GM12878 (cell line): Measurements from ENCODE around the gene CCDC57. TPM values are rescaled to one million over a fixed set of nuclear protein-coding genes. Genes with fewer than 3 reads are reported as not detected.

Experiments
- ATAC-seq: fragments of 200-7000 bp; cut with Tn5 transposase; 3 replicates; pipeline ENCODE4 v1.9.1; 2020; ENCODE audit warnings: mild to moderate bottlenecking, moderate library complexity
- BruUV-seq: library from RNA; stranded (reverse); fragments of 400-500 nt; replicated peaks from 2 replicates; lab custom pipeline; 2021; lab: Mats Ljungman, UMichigan
- CTCF ChIA-PET: fragments of 300-600 bp; sonication (Branson Sonifier 250); formaldehyde crosslinking; extraction: SDS; loops from one replicate; lab custom pipeline; 2021; ENCODE audit warnings: inconsistent platforms; lab: Yijun Ruan, JAX
- POLR2A ChIA-PET: fragments of 350-600 bp; formaldehyde crosslinking; extraction: SDS; loops from one replicate; lab custom pipeline; 2021; ENCODE audit warnings: inconsistent platforms; lab: Charles Lee
- RAD21 ChIA-PET: fragments of 300-600 bp; sonication (Branson Sonifier 250); formaldehyde crosslinking; loops from one replicate; lab custom pipeline; 2023; ENCODE audit warnings: antibody characterized with exemption; ENCODE audit not compliant: unreplicated experiment; lab: Charles Lee
- SMC1A ChIA-PET: fragments of 300-600 bp; sonication (Branson Sonifier 250); formaldehyde crosslinking; loops from one replicate; lab custom pipeline; 2023; ENCODE audit not compliant: unreplicated experiment, uncharacterized antibody; lab: Charles Lee
- DNase-seq: peaks from one replicate; pipeline ENCODE4 v3.0.0-alpha.2; 2011; ENCODE audit warnings: low read depth, low spot score
- FAIRE-seq: peaks from 3 replicates; lab custom pipeline; 2011; peaks lifted over from hg19 to GRCh38; lab: Jason Lieb, UNC
- H2AFZ ChIP-seq: 2 replicates; pipeline ENCODE4 v1.6.0; 2011; ENCODE audit warnings: low read depth, low read length, control low read depth; ENCODE audit not compliant: control insufficient read depth
- H3K27ac ChIP-seq: 2 replicates; pipeline ENCODE4 v1.5.1; 2011; ENCODE audit warnings: control low read depth; ENCODE audit not compliant: control insufficient read depth, insufficient read depth
- H3K27me3 ChIP-seq, 2 experiments: replicated peaks in 1 of 2; 2 replicates each; pipeline versions ENCODE4 v1.6.0 to v1.6.1; 2011; ENCODE audit warnings: low read length in 1 of 2; ENCODE audit not compliant: control insufficient read depth in 2 of 2, insufficient read depth in 2 of 2
- H3K36me3 ChIP-seq, 2 experiments: 2 replicates each; pipeline ENCODE4 v1.5.1; 2011; ENCODE audit warnings: low read length in 1 of 2; ENCODE audit not compliant: control insufficient read depth in 2 of 2, insufficient read depth in 2 of 2
- H3K4me1 ChIP-seq: 2 replicates; pipeline ENCODE4 v1.6.1; 2011; ENCODE audit warnings: mild to moderate bottlenecking, low read length, moderate library complexity, mixed read lengths; ENCODE audit not compliant: control insufficient read depth, insufficient read depth
- H3K4me2 ChIP-seq: 2 replicates; pipeline ENCODE4 v1.6.0; 2011; ENCODE audit warnings: control low read depth; ENCODE audit not compliant: control insufficient read depth, insufficient read depth
- H3K4me3 ChIP-seq: fragments of 200-600 bp; sonication (generic); 2 replicates; pipeline ENCODE4 v1.5.1; 2016
- H3K79me2 ChIP-seq: 2 replicates; pipeline ENCODE4 v1.6.0; 2011; ENCODE audit warnings: low read length; ENCODE audit not compliant: control insufficient read depth, insufficient read depth
- H3K9ac ChIP-seq: 2 replicates; pipeline ENCODE4 v1.8.0; 2011; ENCODE audit warnings: low read length, control low read depth, mixed read lengths; ENCODE audit not compliant: control insufficient read depth, insufficient read depth
- H3K9me3 ChIP-seq: replicated peaks from 3 replicates; pipeline ENCODE4 v1.5.1; 2011; ENCODE audit warnings: mild to moderate bottlenecking, low read length; ENCODE audit not compliant: control insufficient read depth, insufficient read depth
- H4K20me1 ChIP-seq: 2 replicates; pipeline ENCODE4 v1.6.0; 2011; ENCODE audit not compliant: control insufficient read depth, insufficient read depth
- ATF3 ChIP-seq: IDR thresholded peaks from 2 replicates; pipeline ENCODE4 v1.6.1; 2011; ENCODE audit warnings: low read depth, mild to moderate bottlenecking, low read length, moderate library complexity, borderline replicate concordance; ENCODE audit errors: extremely low read depth
- BRCA1 ChIP-seq: IDR thresholded peaks from 2 replicates; pipeline ENCODE4 v1.6.1; 2011; ENCODE audit warnings: low read depth, low read length, improper control_type of control experiment
- CHD2 ChIP-seq: IDR thresholded peaks from 2 replicates; pipeline ENCODE4 v1.6.1; 2011; ENCODE audit warnings: low read depth, low read length, improper control_type of control experiment, borderline replicate concordance
- EGR1 ChIP-seq, 2 experiments: IDR thresholded peaks; 1 replicate in 1 of 2; 2 replicates in 1 of 2; pipeline ENCODE4 v1.6.1; 2011 to 2012; ENCODE audit warnings: low read depth in 2 of 2, low read length in 2 of 2, borderline replicate concordance in 1 of 2, mild to moderate bottlenecking in 1 of 2, moderate library complexity in 1 of 2
- MYC ChIP-seq: IDR thresholded peaks from 2 replicates; pipeline ENCODE4 v1.6.1; 2011; ENCODE audit warnings: mild to moderate bottlenecking, low read length, moderate library complexity, inconsistent platforms; ENCODE audit not compliant: insufficient read depth, insufficient replicate concordance, insufficient read length, severe bottlenecking
- NKRF ChIP-seq: fragments of 450-650 bp; conservative IDR thresholded peaks from 2 replicates; pipeline ENCODE4 v1.6.1; 2017; ENCODE audit warnings: mild to moderate bottlenecking, moderate library complexity
- NRF1 ChIP-seq: conservative IDR thresholded peaks from 2 replicates; pipeline ENCODE4 v1.6.1; 2011; ENCODE audit warnings: mild to moderate bottlenecking, low read depth, low read length, improper control_type of control experiment
- POLR2A ChIP-seq: IDR thresholded peaks from 2 replicates; pipeline ENCODE4 v1.6.1; 2011; ENCODE audit warnings: low read depth, mild to moderate bottlenecking, low read length
- RAD51 ChIP-seq: fragments of 450-650 bp; IDR thresholded peaks from 2 replicates; pipeline ENCODE4 v1.6.1; 2016; ENCODE audit warnings: moderate library complexity, mild to moderate bottlenecking, inconsistent platforms
- YBX1 ChIP-seq: fragments of 450-650 bp; IDR thresholded peaks from 2 replicates; pipeline ENCODE4 v1.6.1; 2016; ENCODE audit warnings: antibody characterized with exemption
- ZBTB33 ChIP-seq: fragments of 450-650 bp; IDR thresholded peaks from 2 replicates; pipeline ENCODE4 v1.6.1; 2017; ENCODE audit warnings: mild to moderate bottlenecking
- ZNF384 ChIP-seq: IDR thresholded peaks from 2 replicates; pipeline ENCODE4 v1.6.1; 2012; ENCODE audit warnings: low read depth, mild to moderate bottlenecking, low read length, improper control_type of control experiment, borderline replicate concordance
- WGBS: methylation state at CpG from one replicate; pipeline ENCODE4 v1.1.6; 2016; ENCODE audit warnings: low lambda C conversion rate; ENCODE audit not compliant: insufficient replicate concordance, insufficient coverage; ENCODE audit errors: missing lambda C conversion rate; 5-methylcytosine and 5-hydroxymethylcytosine counted together
- in situ Hi-C: fragments of 300-500 bp; cut with MboI; formaldehyde crosslinking; loops from 9 replicates; pipeline ENCODE4 v1.14.3; 2018; ENCODE audit warnings: mixed read lengths
- intact Hi-C: fragments of 100-400 bp; cut with micrococcal nuclease; formaldehyde crosslinking; loops from one replicate; pipeline ENCODE4 v1.14.2; 2022; ENCODE audit not compliant: unreplicated experiment
- polyA plus RNA-seq, 11 experiments: library from polyadenylated mRNA; depleted of rRNA in 4 of 11; unstranded in 6 of 11; stranded (reverse) in 5 of 11; fragments of >200 nt; fragmentation: Nextera tagmentation in 4 of 11; fragmentation: Illumina TruSeq in 1 of 11; extraction: Ambion mirVana in 4 of 11; extraction: Trizol in 1 of 11; gene quantifications; 1 replicate in 1 of 11; 2 replicates in 10 of 11; pipeline versions ENCODE4 v1.2.1 to v1.2.3, GENCODE V29; 2011 to 2016; ENCODE audit warnings: inconsistent platforms in 2 of 11, missing spikeins in 2 of 11, low read depth in 1 of 11
- total RNA-seq, 4 experiments: library from RNA; depleted of rRNA in 3 of 4; stranded (reverse); fragments of >200 nt in 3 of 4; fragmentation: Illumina TruSeq in 1 of 4; extraction: Trizol in 1 of 4; gene quantifications; 2 replicates each; pipeline versions ENCODE4 v1.2.1 to v1.2.3, GENCODE V29; 2013 to 2021
- TF ChIP-seq, protein P1 (sequence below): fragments of 150-350 bp; IDR thresholded peaks from 2 replicates; pipeline ENCODE4 v1.6.1; 2014; ENCODE audit warnings: mild to moderate bottlenecking, low read depth, low read length
- TF ChIP-seq, protein P2 (sequence below): IDR thresholded peaks from 2 replicates; pipeline ENCODE4 v1.6.1; 2012; ENCODE audit warnings: mild to moderate bottlenecking, low read depth, low read length

The CCDC57 gene
- total and polyA plus RNA-seq, 10 of the 15 experiments (the other 5 are each of a cell fraction or from before 2014, with no cell fraction given) = 5.4 to 123 (median 45.8) TPM

DNA sequence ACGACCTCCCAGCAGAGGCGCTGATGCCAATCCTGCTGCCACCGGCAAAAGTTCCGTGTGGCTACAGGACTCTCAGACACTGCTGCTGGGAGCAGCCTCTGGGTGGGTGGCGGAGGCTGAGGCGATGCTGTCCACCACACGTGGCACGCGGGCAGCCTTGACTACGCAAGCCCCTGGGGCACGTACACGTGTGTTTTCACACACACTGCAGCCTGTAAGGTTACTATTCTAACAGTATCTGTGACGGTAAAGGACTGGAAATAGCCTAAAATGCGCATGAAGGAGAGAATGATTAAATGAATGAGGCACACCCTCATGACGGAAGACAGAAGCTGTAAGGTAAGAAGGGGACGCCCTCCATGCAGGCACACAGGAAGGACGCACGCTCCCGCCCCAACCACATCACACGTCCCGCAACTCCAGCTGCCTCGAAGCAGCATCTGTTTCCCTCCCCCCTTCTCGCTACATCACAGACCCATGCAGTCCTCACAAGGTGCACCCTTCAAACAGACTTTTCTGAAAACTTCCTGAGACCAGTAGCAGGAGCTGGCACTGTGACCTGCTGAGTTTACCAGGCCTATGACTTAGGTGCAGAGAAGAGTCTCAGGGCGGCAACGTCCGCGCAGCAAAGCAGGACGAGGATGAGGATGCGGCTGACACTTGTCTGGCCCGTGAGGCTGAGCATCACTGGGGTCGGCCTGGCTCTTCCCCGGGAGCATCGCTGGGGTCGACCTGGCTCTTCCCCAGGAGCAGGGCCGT, 85.9 kb downstream of the CCDC57 start:
- BruUV-seq = no TSS peak
- in situ Hi-C loops = no loop called here
- ChIA-PET POLR2A (no interaction called here), CTCF (no interaction called here), RAD21 (no interaction called here), SMC1A (no interaction called here)
- H2AFZ ChIP-seq = no peak overlapping the region
- no peak for DNase-seq
- WGBS = 67% methylated on average over 35 of the region's 35 CpGs
- no peaks in the 10 kb centered on the region for H4K20me1 ChIP-seq
- H3K27ac ChIP-seq = no peak overlapping the region
- no peaks in the 10 kb centered on the region for H3K9me3 ChIP-seq
- no peaks in the 10 kb centered on the region for H3K36me3 ChIP-seq
- FAIRE-seq = no peak
- no peaks in the 10 kb centered on the region for H3K27me3 ChIP-seq
- no peaks in the 10 kb centered on the region for H3K4me1 ChIP-seq
- no peak overlapping the region for H3K4me3 ChIP-seq
- intact Hi-C loops = no loop called here
- H3K79me2 ChIP-seq = no peaks in the 10 kb centered on the region
- H3K9ac ChIP-seq = no peak overlapping the region
- no peak for ATAC-seq
- no peak overlapping the region for H3K4me2 ChIP-seq
- TF ChIP-seq, protein P1, sequence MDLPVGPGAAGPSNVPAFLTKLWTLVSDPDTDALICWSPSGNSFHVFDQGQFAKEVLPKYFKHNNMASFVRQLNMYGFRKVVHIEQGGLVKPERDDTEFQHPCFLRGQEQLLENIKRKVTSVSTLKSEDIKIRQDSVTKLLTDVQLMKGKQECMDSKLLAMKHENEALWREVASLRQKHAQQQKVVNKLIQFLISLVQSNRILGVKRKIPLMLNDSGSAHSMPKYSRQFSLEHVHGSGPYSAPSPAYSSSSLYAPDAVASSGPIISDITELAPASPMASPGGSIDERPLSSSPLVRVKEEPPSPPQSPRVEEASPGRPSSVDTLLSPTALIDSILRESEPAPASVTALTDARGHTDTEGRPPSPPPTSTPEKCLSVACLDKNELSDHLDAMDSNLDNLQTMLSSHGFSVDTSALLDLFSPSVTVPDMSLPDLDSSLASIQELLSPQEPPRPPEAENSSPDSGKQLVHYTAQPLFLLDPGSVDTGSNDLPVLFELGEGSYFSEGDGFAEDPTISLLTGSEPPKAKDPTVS = no peak
- TF ChIP-seq NRF1 = no peak
- no peak for TF ChIP-seq ZNF384
- no peak for TF ChIP-seq NKRF
- TF ChIP-seq ZBTB33 = no peak
- no peak for TF ChIP-seq CHD2
- TF ChIP-seq YBX1 = no peak
- no peak for TF ChIP-seq BRCA1
- no peak for TF ChIP-seq RAD51
- TF ChIP-seq MYC = no peak
- TF ChIP-seq, protein P2, sequence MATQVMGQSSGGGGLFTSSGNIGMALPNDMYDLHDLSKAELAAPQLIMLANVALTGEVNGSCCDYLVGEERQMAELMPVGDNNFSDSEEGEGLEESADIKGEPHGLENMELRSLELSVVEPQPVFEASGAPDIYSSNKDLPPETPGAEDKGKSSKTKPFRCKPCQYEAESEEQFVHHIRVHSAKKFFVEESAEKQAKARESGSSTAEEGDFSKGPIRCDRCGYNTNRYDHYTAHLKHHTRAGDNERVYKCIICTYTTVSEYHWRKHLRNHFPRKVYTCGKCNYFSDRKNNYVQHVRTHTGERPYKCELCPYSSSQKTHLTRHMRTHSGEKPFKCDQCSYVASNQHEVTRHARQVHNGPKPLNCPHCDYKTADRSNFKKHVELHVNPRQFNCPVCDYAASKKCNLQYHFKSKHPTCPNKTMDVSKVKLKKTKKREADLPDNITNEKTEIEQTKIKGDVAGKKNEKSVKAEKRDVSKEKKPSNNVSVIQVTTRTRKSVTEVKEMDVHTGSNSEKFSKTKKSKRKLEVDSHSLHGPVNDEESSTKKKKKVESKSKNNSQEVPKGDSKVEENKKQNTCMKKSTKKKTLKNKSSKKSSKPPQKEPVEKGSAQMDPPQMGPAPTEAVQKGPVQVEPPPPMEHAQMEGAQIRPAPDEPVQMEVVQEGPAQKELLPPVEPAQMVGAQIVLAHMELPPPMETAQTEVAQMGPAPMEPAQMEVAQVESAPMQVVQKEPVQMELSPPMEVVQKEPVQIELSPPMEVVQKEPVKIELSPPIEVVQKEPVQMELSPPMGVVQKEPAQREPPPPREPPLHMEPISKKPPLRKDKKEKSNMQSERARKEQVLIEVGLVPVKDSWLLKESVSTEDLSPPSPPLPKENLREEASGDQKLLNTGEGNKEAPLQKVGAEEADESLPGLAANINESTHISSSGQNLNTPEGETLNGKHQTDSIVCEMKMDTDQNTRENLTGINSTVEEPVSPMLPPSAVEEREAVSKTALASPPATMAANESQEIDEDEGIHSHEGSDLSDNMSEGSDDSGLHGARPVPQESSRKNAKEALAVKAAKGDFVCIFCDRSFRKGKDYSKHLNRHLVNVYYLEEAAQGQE = no peak
- no peak for TF ChIP-seq EGR1 (IDR thresholded peaks at IDR 0.05; ENCODE audit: borderline replicate concordance in 1 of 2, low read depth in 2 of 2, low read length in 2 of 2)
- TF ChIP-seq POLR2A = no peak; the same call in 1 of the 2 replicates
- TF ChIP-seq ATF3 = no peak
